ENCODE results near the gene GRIK4. TPM values are rescaled to one million over a fixed set of nuclear protein-coding genes. Genes with fewer than 3 reads are reported as not detected.

Gene GRIK4
- total and polyA plus RNA-seq, 2 of the 4 experiments (the other 2 are of a cell fraction), result 0.18 to 0.38 TPM

GRCh38 chr11:120511820-120512738 lies 531 bp downstream of the GRIK4 start:
- Histone ChIP-seq H4K91ac (ENCODE audit: insufficient read depth, low read depth, low read length) (no peak overlapping the region), H3K4me1 (ENCODE audit: control insufficient read depth, insufficient read depth, low read length) (peaks cover 8% of the 10 kb centered on the region; the same call in 1 of the 2 replicates), H2BK15ac (ENCODE audit: low read depth, low read length) (no peak overlapping the region), H3K79me1 (ENCODE audit: low read depth in 1 of 2, low read length in 2 of 2) (no peaks in the 10 kb centered on the region), H3K4me2 (ENCODE audit: low read depth, low read length) (peak overlapping the region; percentile 92), H4K20me1 (ENCODE audit: insufficient read depth, low read length) (no peaks in the 10 kb centered on the region), H3K27ac (ENCODE audit: insufficient read depth, low read length) (no peak overlapping the region), H2BK20ac (ENCODE audit: low read depth, low read length) (no peak overlapping the region), H3K18ac (ENCODE audit: low read depth, low read length) (no peak overlapping the region; the same call in 1 of the 2 replicates), H3K4ac (ENCODE audit: low read depth, low read length) (no peak overlapping the region), H2AFZ (replicated peaks; ENCODE audit: low read length, poor library complexity) (peak overlapping the region; percentile 69), H3K23ac (ENCODE audit: low read depth, low read length) (no peak overlapping the region), H3K27me3 (ENCODE audit: control insufficient read depth, insufficient read depth, low read length) (peaks cover 4% of the 10 kb centered on the region), H4K5ac (ENCODE audit: low read depth, low read length) (no peak overlapping the region), H3K9ac (ENCODE audit: low read depth, low read length) (peak overlapping the region; percentile 67; the same call in 1 of the 2 replicates), H3K9me1 (ENCODE audit: insufficient read depth, low read length) (0 out of 2 replicates have a peak, but pooled peaks cover 5% of the 10 kb centered on the region), H3K9me3 (ENCODE audit: control insufficient read depth, insufficient read depth, low read length) (no peaks in the 10 kb centered on the region), H3K56ac (ENCODE audit: extremely low read depth, insufficient read depth, low read length) (no peak overlapping the region), H3K14ac (replicated peaks; ENCODE audit: low read depth, low read length) (no peak overlapping the region), H3K4me3 (ENCODE audit: insufficient read depth, low read depth, low read length) (peak overlapping the region; percentile 47), H2AK5ac (ENCODE audit: low read depth, low read length) (no peak overlapping the region), H2BK5ac (ENCODE audit: low read depth, low read length, poor library complexity, severe bottlenecking) (no peak overlapping the region), H2AK9ac (replicated peaks; ENCODE audit: low read depth, low read length, poor library complexity) (no peak overlapping the region), H4K8ac (ENCODE audit: low read depth in 2 of 2, low read length in 2 of 2) (no peak overlapping the region), H3K36me3 (ENCODE audit: control insufficient read depth, insufficient read depth, low read length) (no peaks in the 10 kb centered on the region), H2BK120ac (ENCODE audit: low read depth, low read length) (no peak overlapping the region)
- in situ Hi-C loops (cut with MboI; ENCODE audit: low sequenced_read_pairs) (loop anchor here (5.0 kb wide), 2 partner anchors 175 to 290 kb away; no protein-coding TSS in a partner anchor), dilution Hi-C loops (cut with HindIII; ENCODE audit: low sequenced_read_pairs, unreplicated experiment) (no loop called here), intact Hi-C loops (cut with micrococcal nuclease) (loop anchor here (1.0 to 10.0 kb wide), 8 partner anchors 173 to 1079 kb away; no protein-coding TSS in a partner anchor)
- ChIA-PET POLR2A (ENCODE audit: unreplicated experiment) (no interaction called here), CTCF (interaction anchor here (0.5 to 2.3 kb wide), 10 partner anchors 13 to 600 kb away, joined by 3 to 22 read pairs (median 3); no protein-coding TSS in a partner anchor)
- no peak for TF ChIP-seq CEBPB (IDR thresholded peaks at IDR 0.05; ENCODE audit: low read depth, low read length)
- BruUV-seq (replicated peaks), result no TSS peak
- 11% methylated on average over 16 of the region's 73 CpGs; no CpG with 5 or more reads in 1 of the 2 experiments for WGBS, 2 experiments (ENCODE audit: extremely low coverage in 2 of 2, insufficient read length in 1 of 2)
- ATAC-seq (ENCODE audit: low read depth), result no peak
- no peak for DNase-seq
